ENCODE measurements around the gene PBX4.

- TF ChIP-seq, protein P1, sequence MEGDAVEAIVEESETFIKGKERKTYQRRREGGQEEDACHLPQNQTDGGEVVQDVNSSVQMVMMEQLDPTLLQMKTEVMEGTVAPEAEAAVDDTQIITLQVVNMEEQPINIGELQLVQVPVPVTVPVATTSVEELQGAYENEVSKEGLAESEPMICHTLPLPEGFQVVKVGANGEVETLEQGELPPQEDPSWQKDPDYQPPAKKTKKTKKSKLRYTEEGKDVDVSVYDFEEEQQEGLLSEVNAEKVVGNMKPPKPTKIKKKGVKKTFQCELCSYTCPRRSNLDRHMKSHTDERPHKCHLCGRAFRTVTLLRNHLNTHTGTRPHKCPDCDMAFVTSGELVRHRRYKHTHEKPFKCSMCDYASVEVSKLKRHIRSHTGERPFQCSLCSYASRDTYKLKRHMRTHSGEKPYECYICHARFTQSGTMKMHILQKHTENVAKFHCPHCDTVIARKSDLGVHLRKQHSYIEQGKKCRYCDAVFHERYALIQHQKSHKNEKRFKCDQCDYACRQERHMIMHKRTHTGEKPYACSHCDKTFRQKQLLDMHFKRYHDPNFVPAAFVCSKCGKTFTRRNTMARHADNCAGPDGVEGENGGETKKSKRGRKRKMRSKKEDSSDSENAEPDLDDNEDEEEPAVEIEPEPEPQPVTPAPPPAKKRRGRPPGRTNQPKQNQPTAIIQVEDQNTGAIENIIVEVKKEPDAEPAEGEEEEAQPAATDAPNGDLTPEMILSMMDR (IDR thresholded peaks at IDR 0.05): no peak
- TF ChIP-seq POLR2A (IDR thresholded peaks at IDR 0.05): no peak
These were observed 43.3 kb upstream of the PBX4 start for GRCh38 chr19:19661675-19662251.

All from adrenal gland (tissue), 5 donors.